Vagina (tissue), 2 donors: ENCODE data around the gene CLEC16A.

Experiments used
- POLR2A ChIP-seq, 2 donors: fragments of 450-650 bp; IDR thresholded peaks; one replicate each; pipeline ENCODE4 v1.6.1; 2017; ENCODE audit warnings: antibody characterized with exemption in 2 of 2, mild to moderate bottlenecking in 2 of 2, moderate library complexity in 2 of 2
- TF ChIP-seq, protein P1 (sequence below), 3 experiments: fragments of 450-650 bp in 2 of 3; fragments of 200-600 bp in 1 of 3; sonication (generic) in 1 of 3; IDR thresholded peaks; one replicate each; pipeline ENCODE4 v1.5.1; 2017 to 2019; ENCODE audit warnings: antibody characterized with exemption in 3 of 3, mild to moderate bottlenecking in 2 of 3, moderate library complexity in 2 of 3

DNA sequence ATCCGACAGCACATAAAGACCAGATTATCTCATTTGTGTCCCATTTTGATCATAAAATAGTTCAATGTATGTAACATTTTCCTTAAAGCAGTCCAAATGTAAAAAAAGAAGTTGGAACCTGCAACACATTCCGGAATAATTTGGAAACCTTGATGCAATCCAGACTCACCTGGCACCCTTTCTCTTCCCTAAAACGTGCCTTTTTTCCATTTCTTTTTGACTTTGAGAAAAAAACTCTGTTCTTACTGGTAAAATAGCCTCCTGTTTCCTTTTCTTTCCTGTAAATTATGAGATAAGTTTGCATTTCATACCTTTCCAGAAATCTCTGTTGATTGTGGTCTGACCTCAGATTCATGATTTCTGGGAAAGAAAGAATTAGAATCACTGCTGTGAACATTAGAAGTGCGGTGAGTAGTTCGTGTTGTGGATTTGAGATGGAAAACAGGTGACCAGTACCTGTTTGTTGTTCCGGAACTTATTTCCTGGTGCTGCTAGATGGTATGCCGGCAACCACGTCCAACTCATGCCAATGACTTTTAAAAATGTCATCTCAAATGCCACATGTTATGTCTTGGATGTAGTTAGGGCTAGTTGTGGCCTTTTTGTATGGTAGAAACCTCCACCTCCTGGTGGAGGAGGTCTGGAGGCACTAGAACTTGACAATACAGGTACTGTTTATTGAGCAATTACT lies 203.5 kb downstream of the CLEC16A start:
- no peak for TF ChIP-seq POLR2A (IDR thresholded peaks at IDR 0.05)
- TF ChIP-seq, protein P1, sequence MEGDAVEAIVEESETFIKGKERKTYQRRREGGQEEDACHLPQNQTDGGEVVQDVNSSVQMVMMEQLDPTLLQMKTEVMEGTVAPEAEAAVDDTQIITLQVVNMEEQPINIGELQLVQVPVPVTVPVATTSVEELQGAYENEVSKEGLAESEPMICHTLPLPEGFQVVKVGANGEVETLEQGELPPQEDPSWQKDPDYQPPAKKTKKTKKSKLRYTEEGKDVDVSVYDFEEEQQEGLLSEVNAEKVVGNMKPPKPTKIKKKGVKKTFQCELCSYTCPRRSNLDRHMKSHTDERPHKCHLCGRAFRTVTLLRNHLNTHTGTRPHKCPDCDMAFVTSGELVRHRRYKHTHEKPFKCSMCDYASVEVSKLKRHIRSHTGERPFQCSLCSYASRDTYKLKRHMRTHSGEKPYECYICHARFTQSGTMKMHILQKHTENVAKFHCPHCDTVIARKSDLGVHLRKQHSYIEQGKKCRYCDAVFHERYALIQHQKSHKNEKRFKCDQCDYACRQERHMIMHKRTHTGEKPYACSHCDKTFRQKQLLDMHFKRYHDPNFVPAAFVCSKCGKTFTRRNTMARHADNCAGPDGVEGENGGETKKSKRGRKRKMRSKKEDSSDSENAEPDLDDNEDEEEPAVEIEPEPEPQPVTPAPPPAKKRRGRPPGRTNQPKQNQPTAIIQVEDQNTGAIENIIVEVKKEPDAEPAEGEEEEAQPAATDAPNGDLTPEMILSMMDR (IDR thresholded peaks at IDR 0.05): no peak
